HL-60 (cell line): Measurements from ENCODE around the gene MACO1.

ENCODE experiments used
- CTCF ChIP-seq: IDR thresholded peaks from one replicate; pipeline ENCODE4 v1.5.1; 2011; ENCODE audit warnings: low read length, control low read depth, inconsistent platforms; ENCODE audit not compliant: insufficient read depth
- REST ChIP-seq: IDR thresholded peaks from 2 replicates; pipeline ENCODE4 v1.6.1; 2012; ENCODE audit warnings: low read depth; ENCODE audit not compliant: insufficient replicate concordance
- SPI1 ChIP-seq: IDR thresholded peaks from 2 replicates; pipeline ENCODE4 v1.6.1; 2012; ENCODE audit warnings: low read depth, mild to moderate bottlenecking, borderline replicate concordance

GRCh38 chr1:25458541-25459298 is 28.0 kb downstream of the MACO1 start:
- TF ChIP-seq CTCF (no peak), REST (no peak), SPI1 (no peak)
